Parathyroid adenoma (tissue), 2 donors: ENCODE results near the gene S100A13.

Experiments used
- H2AFZ ChIP-seq: fragments of 300-600 bp; sonication (generic); one replicate; pipeline ENCODE4 v1.7.0; 2017; ENCODE audit warnings: antibody characterized with exemption, mild to moderate bottlenecking
- H3K27ac ChIP-seq: fragments of 300-600 bp; sonication (generic); one replicate; pipeline ENCODE4 v1.7.0; 2017
- H3K27me3 ChIP-seq: fragments of 300-600 bp; sonication (generic); one replicate; pipeline ENCODE4 v1.7.0; 2017; ENCODE audit warnings: low read length; ENCODE audit not compliant: control insufficient read depth, insufficient read depth
- H3K36me3 ChIP-seq: fragments of 300-600 bp; sonication (generic); one replicate; pipeline ENCODE4 v1.7.0; 2017; ENCODE audit warnings: low read length; ENCODE audit not compliant: control insufficient read depth, insufficient read depth
- H3K4me1 ChIP-seq: fragments of 300-600 bp; sonication (generic); one replicate; pipeline ENCODE4 v1.7.0; 2017; ENCODE audit warnings: control low read depth
- H3K4me2 ChIP-seq: fragments of 300-600 bp; sonication (generic); one replicate; pipeline ENCODE4 v1.7.0; 2017; ENCODE audit warnings: low read length
- H3K4me3 ChIP-seq: fragments of 300-600 bp; sonication (generic); one replicate; pipeline ENCODE4 v1.7.0; 2017; ENCODE audit warnings: low read depth, low read length
- H3K79me2 ChIP-seq: fragments of 300-600 bp; sonication (generic); one replicate; pipeline ENCODE4 v1.7.0; 2017; ENCODE audit warnings: control low read depth
- H3K9ac ChIP-seq: fragments of 300-600 bp; sonication (generic); one replicate; pipeline ENCODE4 v1.7.0; 2017; ENCODE audit warnings: mild to moderate bottlenecking
- H3K9me3 ChIP-seq: fragments of 300-600 bp; sonication (generic); one replicate; pipeline ENCODE4 v1.7.0; 2017; ENCODE audit warnings: low read length; ENCODE audit not compliant: control insufficient read depth
- CTCF ChIP-seq: fragments of 300-600 bp; sonication (generic); IDR thresholded peaks from one replicate; pipeline ENCODE4 v1.7.0; 2017; ENCODE audit warnings: antibody characterized with exemption, mild to moderate bottlenecking
- donor health status: primary hyperparathyroidism.

Gene S100A13

GRCh38 chr1:153611356-153611755 lies 15.9 kb downstream of the S100A13 start:
- H3K4me3 ChIP-seq = peak overlapping the region; percentile 79
- H3K79me2 ChIP-seq = peaks cover 5% of the 10 kb centered on the region
- TF ChIP-seq CTCF = no peak
- no peaks in the 10 kb centered on the region for H3K36me3 ChIP-seq
- no peak overlapping the region for H3K9ac ChIP-seq
- peak overlapping the region; percentile 83 for H3K27ac ChIP-seq
- H3K4me2 ChIP-seq = peak overlapping the region; percentile 92
- H3K4me1 ChIP-seq = peaks cover 25% of the 10 kb centered on the region
- no peak overlapping the region for H2AFZ ChIP-seq
- H3K27me3 ChIP-seq = no peaks in the 10 kb centered on the region
- H3K9me3 ChIP-seq = no peaks in the 10 kb centered on the region

GRCh38 chr1:153610811-153611301 lies 16.4 kb downstream of the S100A13 start:
- TF ChIP-seq CTCF = no peak
- no peak overlapping the region for H3K9ac ChIP-seq
- H2AFZ ChIP-seq = no peak overlapping the region
- peaks cover 25% of the 10 kb centered on the region for H3K4me1 ChIP-seq
- H3K4me2 ChIP-seq = peak overlapping the region; percentile 37
- H3K27me3 ChIP-seq = no peaks in the 10 kb centered on the region
- peak overlapping the region; percentile 79 for H3K27ac ChIP-seq
- peaks cover 5% of the 10 kb centered on the region for H3K79me2 ChIP-seq
- H3K9me3 ChIP-seq = no peaks in the 10 kb centered on the region
- no peak overlapping the region for H3K4me3 ChIP-seq
- no peaks in the 10 kb centered on the region for H3K36me3 ChIP-seq

DNA sequence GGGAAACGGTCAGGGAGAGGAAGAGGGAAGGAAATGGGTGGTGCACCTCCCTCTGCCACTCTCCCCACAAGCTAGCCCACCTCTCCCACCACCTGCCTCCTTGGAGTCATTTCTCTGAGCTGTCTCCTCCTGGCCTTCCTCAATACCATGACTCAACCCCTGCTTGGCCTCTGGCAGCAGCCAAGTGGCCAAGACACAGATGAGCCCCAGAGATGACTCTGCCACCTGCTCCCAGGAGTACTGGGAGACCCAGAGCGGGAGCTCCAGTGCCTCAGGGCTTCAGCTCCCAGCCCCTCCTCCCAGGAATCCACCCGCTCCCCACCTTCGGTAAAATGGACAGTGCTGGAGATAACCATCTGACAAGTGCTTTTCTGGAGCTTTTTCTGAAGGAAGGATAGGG lies 17.0 kb downstream of the S100A13 start:
- Histone ChIP-seq H3K27ac (peak overlapping the region; percentile 79), H3K79me2 (peaks cover 5% of the 10 kb centered on the region), H2AFZ (no peak overlapping the region), H3K4me1 (peaks cover 25% of the 10 kb centered on the region), H3K9ac (no peak overlapping the region), H3K36me3 (no peaks in the 10 kb centered on the region), H3K9me3 (no peaks in the 10 kb centered on the region), H3K27me3 (no peaks in the 10 kb centered on the region), H3K4me2 (peak overlapping the region; percentile 37), H3K4me3 (no peak overlapping the region)
- TF ChIP-seq CTCF = no peak

GRCh38 chr1:153609585-153609907 lies 17.8 kb downstream of the S100A13 start:
- peaks cover 25% of the 10 kb centered on the region for H3K4me1 ChIP-seq

More at GRCh38 chr1:153609585-153609907, 17.8 kb downstream of the S100A13 start:
- H3K36me3 ChIP-seq = no peaks in the 10 kb centered on the region
- no peak for TF ChIP-seq CTCF
- H2AFZ ChIP-seq = peak overlapping the region; percentile 53
- peak overlapping the region; percentile 56 for H3K4me2 ChIP-seq
- H3K9me3 ChIP-seq = no peaks in the 10 kb centered on the region
- peaks cover 5% of the 10 kb centered on the region for H3K79me2 ChIP-seq
- H3K27ac ChIP-seq = peak overlapping the region; percentile 79
- H3K4me3 ChIP-seq = peak overlapping the region; percentile 40
- H3K9ac ChIP-seq = no peak overlapping the region
- H3K27me3 ChIP-seq = no peaks in the 10 kb centered on the region
